HG03025 (cell line): ENCODE results near the gene C1orf87.

ENCODE experiments used
- ATAC-seq: cut with Tn5 transposase; IDR thresholded peaks from one replicate; pipeline ENCODE4 v1.9.1; 2021; ENCODE audit warnings: mild to moderate bottlenecking, moderate library complexity; ENCODE audit not compliant: unreplicated experiment, low FRiP score

C1orf87 gene

DNA sequence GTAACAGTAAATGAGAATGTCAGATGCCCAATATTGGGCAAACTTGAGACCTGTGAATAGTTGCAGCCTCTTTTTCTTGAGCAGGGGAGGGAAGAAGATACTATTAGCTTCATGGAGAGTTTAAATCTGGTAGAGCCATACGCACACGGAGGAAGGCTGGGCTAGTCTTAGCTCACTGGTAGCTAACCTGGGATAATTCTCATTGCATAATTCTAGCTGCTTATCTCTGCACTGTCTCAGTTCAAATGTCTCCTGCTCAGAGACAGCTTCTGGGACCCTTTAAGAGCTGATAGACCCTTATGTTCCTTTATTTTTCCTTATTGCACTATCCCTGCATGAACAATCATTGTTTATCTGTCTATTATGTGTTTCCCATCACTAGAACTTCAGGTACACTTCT lies 8.4 kb downstream of the C1orf87 start:
- ATAC-seq: no peak

DNA sequence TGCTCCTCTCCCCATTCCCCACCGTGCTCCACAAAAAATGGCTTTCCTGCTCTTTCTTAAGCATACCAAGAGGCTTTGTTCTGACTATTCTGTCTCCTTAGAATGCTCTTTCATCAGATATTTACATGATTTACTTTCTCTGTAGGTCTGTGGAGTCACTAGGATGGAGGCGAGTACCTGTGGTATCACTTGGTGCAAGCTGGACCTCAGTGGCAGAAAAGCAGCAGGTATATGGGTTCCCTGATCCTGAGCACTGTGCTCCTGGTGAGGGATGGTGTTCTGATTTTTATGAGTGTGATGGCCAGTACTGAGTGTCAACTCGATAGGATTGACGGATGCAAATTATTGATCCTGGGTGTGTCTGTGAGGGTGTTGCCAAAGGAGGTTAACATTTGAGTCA lies 10.0 kb downstream of the C1orf87 start:
- no peak for ATAC-seq

- ATAC-seq: no peak
These were observed 14.1 kb downstream of the C1orf87 start for GRCh38 chr1:60059468-60059867.

- ATAC-seq: no peak
These were observed 18.2 kb downstream of the C1orf87 start for GRCh38 chr1:60055336-60055735.

DNA sequence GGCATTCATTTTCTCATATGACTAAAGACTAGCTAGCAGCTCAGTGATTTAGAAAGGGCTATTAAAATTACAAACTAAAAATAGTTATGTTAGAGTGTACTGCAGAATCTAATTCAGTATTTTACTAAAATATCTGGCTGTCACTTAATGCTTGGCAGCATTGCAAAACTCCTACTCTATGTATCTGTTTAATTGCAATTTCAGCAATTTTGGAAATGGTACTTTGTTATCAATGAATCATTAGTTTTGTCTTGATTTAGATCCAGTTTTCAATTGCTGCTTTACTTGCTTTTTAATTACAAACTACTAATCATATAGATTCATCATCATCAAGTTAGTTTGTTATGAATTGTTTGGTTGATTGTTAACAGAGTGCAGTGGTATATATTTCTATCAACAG lies 19.2 kb downstream of the C1orf87 start:
- ATAC-seq: no peak

- no peak for ATAC-seq
These were observed 21.0 kb downstream of the C1orf87 start for GRCh38 chr1:60052601-60053000.

- ATAC-seq: no peak
These were observed 22.4 kb downstream of the C1orf87 start for GRCh38 chr1:60051191-60051590.

DNA sequence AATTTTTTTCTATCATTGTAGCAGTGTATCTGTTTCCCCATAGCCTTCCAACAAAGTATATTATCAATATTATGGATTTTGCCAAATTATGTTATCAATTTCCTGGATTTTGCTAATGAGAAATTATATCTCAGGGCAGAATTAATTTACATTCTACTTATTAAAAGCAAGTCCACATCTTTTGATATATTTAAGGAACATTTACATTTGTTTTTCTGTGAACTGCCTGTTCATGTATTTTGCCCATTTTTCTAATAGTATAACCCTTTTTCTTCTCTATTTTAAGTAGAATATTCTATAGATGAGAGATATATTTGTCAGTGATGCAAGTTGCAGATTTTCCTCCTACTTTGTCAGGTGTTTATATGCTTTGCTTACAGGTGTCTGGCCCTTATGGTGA lies 24.4 kb downstream of the C1orf87 start:
- no peak for ATAC-seq

GRCh38 chr1:60044881-60045280 lies 28.7 kb downstream of the C1orf87 start:
- no peak for ATAC-seq

GRCh38 chr1:60041783-60042182 lies 31.8 kb downstream of the C1orf87 start:
- ATAC-seq: no peak

DNA sequence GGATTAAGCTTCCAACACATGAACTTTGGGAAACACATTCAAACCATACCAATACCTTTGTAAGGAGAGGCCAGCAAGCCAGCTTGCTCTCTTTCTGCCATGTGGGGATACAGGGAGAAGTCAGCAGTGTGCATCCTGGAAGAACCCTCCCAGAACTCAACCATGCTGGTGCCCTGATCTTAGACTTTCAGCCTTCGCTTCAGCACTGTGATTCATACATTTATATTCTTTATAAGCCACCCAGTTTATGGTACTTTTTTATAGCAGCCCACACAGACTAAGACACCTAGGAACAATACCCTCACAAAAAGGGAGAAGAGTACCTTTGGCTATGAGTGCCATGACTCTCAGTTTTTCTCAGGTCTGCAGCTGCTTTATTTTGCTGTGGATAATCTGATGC lies 35.9 kb downstream of the C1orf87 start:
- ATAC-seq: no peak

DNA sequence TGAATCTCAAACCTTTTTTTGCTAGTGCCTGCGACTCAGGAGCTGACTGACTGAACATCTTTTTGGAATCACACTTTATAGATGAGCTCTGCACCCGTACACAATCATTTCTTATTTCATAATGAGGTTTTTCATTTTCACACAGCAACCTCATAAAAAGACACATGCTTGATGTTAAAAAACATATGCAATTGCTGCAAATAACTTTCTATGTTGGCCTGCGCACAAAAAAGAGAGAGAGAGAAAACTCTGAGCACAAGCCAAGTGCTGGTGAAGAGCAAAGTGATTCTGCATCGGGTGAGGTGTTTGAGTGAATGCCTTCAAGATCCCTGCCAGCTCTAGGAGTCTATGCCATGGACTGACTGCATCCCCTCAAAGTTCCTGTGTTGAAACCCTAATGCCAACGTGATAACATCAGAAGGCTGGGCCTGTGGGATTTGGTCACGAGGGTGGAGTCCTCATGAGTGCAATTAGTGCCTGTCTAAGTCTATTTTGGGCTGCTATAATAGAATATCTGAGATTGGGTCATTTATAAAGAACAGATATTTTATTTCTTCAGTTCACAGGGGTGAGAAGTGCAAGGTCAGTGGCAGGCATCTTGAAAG lies 36.6 kb downstream of the C1orf87 start:
- ATAC-seq: no peak

DNA sequence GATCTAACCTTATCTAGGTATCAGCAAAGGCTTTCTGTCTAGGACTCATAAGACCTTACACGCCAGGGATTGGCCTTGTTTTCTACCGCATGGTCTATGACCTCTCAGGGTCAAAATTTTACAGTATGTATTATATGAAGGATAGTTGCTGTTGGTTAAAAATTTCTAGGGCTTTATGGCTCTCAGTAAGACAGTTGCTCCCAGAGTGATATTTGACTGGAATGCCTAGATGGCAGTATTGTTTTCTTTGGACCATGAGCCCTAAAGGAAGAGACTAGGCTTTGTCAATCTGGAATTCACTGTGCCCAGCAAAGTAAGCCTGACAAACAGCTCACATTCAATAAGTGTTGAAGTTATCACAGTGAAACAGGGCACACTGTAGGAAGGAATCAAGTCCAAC lies 37.6 kb downstream of the C1orf87 start:
- ATAC-seq: no peak

GRCh38 chr1:60034999-60035398 lies 38.6 kb downstream of the C1orf87 start:
- no peak for ATAC-seq

- ATAC-seq: no peak
These were observed 40.5 kb downstream of the C1orf87 start for GRCh38 chr1:60033066-60033465.

- no peak for ATAC-seq
These were observed 42.4 kb downstream of the C1orf87 start for GRCh38 chr1:60031146-60031545.

DNA sequence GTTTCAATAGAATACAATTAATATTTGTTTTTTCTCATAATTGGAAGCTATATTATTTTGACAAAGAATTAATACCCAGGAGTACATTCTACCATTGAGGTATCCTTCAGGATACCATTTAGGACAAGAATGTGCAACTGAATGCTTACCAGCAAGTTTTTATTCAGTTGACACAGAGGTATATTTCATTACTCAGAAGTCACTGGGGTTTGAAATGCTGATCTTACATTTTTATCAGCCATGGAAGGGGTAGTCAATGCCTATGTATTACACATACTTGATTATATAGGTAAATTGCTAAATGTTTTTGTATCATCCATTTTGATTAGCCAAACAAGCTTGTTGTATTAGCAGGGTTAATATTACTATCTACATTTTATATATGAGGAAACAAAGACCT lies 48.0 kb downstream of the C1orf87 start:
- ATAC-seq: no peak

DNA sequence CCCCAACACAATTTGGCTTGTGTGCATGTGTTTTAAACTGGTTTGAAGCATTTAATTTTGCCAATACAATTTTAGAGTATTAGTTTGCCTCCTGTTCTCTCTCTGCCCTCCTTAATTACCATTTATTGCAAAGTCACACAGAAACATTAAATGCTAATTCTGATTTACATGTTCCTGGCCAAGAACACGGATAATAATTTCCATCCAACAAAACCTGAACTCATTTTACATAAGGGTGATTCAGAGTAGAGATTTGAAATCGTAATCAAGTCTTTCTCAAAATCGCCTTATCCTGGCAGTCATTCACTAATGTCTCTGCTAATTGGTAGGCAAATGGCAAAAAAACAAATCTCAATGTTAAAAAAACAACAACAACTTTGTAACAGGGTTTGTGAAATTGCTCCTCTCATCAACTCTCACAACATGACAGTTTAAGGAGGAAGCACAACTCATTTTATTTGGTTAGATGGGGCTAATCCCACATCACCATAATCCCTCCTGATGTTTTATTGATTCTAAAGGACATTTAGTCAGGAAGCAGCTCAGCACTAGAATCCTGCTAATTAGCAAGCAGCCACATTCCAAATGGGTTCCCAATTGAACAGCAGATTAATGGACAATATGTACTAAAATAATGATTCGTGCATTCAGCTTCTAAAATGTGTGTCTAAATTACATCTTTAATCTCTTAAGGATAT lies 55.9 kb downstream of the C1orf87 start:
- no peak for ATAC-seq

- no peak for ATAC-seq
These were observed 62.9 kb downstream of the C1orf87 start for GRCh38 chr1:60010690-60011089.

GRCh38 chr1:60008500-60008899 lies 65.1 kb downstream of the C1orf87 start:
- ATAC-seq: no peak

GRCh38 chr1:60000625-60001024 lies 72.9 kb downstream of the C1orf87 start:
- no peak for ATAC-seq

GRCh38 chr1:59999746-60000145 lies 73.8 kb downstream of the C1orf87 start:
- no peak for ATAC-seq
